GM18951 (cell line): ENCODE results near the gene ANKRD44.

ENCODE experiments used
- POLR2A ChIP-seq: IDR thresholded peaks from 4 replicates; pipeline ENCODE4 v1.6.1; 2011; ENCODE audit warnings: mild to moderate bottlenecking; ENCODE audit not compliant: insufficient read length, insufficient read depth; ENCODE audit errors: extremely low read depth
- in situ Hi-C: fragments of 300-500 bp; cut with MboI; formaldehyde crosslinking; loops from one replicate; pipeline ENCODE4 v1.12.0; 2022; ENCODE audit warnings: low sequenced_read_pairs, mixed read lengths, inconsistent platforms; ENCODE audit not compliant: unreplicated experiment

The ANKRD44 gene

DNA sequence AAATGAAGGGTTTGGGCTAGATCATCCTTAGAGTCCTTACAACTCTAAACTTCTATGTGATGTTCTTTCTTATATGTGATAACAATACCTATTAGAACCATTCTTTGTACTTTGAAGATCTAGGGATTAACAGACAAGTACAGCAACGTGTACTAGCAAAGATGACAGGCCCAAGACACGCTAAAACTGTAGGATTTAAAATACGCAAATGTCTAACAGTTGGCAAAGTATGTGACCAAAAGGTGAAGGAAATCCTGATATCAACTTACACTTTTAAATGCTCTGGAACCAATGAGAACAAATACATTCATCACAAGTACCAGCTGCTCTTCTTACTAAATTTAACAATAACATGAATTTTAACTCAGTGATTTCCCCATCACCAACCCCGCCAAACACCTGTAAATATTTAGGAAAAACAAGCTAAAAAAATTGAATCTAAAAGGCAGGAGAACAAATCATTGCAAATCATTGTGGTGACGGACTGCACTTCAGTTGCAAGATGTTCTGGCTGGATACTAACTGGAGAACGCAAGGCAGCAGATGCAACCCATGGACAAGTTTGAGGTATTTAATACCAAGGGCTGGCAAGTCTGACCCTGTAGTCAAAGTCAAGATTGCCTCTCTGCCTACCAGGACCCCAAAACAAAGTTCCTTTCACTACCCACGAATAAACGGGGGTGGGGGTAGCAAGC is 1.4 kb downstream of the ANKRD44 start:
- in situ Hi-C loops: loop anchor here (5.0 to 25.0 kb wide), 2 partner anchors 112 to 197 kb away; no protein-coding TSS in a partner anchor
- no peak for TF ChIP-seq POLR2A

DNA sequence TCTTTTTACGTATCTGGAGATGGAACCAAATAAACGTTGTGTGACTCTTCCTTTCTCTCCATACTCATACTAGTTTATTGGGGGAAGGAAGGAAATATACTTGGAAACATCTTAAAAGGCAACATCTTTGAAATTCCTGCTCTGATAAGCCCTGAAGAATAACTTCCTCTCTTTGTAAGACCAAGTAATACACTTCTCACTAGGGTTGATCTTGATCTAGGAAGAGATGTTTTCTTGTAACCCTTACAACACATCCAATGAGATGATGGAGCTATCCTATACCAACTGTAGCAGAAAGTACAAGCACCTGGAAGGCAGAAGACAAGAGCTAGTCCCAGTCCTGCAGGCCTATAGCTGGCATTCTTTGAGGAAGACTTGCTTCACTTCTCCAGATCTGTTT is 2.0 kb downstream of the ANKRD44 start:
- in situ Hi-C loops: loop anchor here (5.0 to 25.0 kb wide), 2 partner anchors 111 to 196 kb away; no protein-coding TSS in a partner anchor
- no peak for TF ChIP-seq POLR2A

DNA sequence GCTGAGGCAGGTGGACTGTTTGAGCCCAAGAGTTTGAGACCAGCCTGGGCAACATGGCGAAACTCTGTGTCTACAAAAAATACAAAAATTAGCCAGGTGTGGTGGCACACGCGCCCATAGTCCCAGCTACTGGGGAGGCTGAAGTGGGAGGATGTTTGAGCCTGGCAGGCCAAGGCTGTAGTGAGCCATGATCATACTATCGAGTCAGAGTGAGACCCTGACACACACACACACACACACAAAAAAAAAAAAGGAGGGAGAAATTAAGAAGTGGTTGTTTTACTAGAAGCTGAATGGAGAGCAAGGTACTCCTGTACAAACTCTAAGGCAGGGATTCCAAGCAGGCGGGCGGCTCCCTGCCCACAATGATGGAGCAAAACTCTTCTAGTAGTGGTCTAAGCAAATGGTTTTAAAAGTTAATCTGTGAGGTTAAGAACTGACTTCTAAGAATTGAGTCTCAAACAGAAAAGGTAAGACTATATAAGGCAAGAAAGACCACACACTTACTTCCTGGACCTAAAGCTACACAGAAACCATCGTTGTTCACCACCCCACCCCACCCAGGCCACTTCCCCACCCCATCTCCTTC is 2.6 kb downstream of the ANKRD44 start:
- in situ Hi-C loops: loop anchor here (5.0 to 25.0 kb wide), 2 partner anchors 111 to 196 kb away; no protein-coding TSS in a partner anchor
- TF ChIP-seq POLR2A: peak; percentile 29

DNA sequence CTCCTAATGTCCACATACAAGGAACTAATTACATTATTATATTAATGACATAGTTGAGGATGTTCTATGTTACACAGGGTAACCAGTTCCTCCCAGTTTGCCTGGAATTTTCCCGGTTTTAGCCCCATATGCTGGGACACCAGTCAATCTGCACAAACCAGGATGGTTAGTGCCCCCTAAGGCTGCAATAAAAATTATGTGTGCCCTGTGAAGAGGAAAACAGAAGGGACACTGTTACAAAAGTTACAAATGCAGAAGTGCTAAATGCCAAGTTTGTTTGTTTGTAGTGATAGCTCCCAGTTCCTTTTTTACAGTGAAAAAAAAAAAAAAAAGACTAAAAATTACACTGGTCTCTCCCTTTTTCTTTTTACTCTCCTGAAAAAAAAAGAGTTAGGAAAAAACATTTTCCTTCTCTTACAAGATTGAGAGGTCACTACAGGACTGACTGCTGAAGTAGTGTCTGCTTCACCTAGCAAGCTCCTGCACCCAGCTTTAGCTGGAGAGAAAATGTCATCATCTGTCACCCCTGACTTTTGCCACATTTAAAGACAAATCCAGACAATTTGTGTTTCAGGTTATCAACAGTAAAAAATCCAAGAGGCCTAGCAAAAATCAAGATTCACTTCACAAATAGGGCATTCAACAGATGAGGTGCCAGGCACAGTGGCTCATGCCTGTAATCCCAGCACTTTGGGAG is 3.2 kb downstream of the ANKRD44 start:
- in situ Hi-C loops: loop anchor here (5.0 to 25.0 kb wide), 2 partner anchors 110 to 195 kb away; no protein-coding TSS in a partner anchor
- TF ChIP-seq POLR2A: no peak

DNA sequence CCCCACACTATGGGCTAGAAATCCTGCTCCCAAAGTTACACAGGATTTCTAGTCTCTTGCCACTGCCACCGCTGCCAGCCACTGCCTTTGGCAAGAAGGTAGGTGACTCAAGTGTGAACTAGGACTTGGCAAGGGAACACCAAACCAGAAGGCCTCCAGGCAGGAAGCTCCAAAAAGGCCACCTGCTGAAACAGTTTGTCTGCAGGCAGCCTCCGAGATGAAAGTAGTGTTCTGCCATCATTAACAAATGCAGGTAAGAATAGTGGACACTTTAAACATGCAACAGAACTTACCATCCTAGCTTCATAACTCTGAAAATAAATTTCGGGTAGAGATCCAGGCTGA is 3.9 kb downstream of the ANKRD44 start:
- in situ Hi-C loops: loop anchor here (5.0 to 25.0 kb wide), 2 partner anchors 109 to 194 kb away; no protein-coding TSS in a partner anchor

DNA sequence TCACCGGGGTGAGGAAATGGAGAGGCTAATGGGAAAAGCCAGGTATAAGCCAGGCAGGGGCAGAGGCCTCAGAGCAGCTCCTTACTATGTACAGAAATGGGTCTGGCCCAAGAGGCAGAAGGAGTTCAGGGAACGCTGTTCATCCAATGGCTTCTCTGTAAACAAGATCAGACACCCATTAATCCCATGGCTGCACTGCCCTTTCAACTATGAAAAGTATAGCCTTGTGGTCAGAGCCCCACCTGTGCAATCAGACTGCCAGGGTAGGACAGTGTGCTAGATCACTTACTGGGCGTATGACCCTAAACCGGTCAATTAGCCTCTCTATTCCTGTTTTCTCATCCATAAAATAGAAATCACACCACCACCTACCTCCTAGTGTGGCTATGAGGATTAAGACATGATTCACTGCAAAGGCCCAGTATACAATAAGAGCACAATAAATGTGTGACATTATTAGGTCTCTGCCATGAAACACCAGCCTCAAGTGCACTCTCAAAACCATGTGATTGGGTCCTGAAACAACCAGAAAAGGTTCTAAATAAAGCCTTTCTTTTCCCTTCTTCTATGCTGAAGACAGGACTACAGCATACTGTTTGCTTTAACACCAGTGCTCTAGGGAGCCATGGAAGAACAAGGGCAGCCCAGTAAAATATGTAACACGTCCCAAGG is 4.4 kb downstream of the ANKRD44 start:
- in situ Hi-C loops: loop anchor here (5.0 to 25.0 kb wide), 2 partner anchors 109 to 194 kb away; no protein-coding TSS in a partner anchor
- no peak for TF ChIP-seq POLR2A

More for the DNA sequence above, 3.9 kb downstream of the ANKRD44 start:
- TF ChIP-seq POLR2A: no peak

DNA sequence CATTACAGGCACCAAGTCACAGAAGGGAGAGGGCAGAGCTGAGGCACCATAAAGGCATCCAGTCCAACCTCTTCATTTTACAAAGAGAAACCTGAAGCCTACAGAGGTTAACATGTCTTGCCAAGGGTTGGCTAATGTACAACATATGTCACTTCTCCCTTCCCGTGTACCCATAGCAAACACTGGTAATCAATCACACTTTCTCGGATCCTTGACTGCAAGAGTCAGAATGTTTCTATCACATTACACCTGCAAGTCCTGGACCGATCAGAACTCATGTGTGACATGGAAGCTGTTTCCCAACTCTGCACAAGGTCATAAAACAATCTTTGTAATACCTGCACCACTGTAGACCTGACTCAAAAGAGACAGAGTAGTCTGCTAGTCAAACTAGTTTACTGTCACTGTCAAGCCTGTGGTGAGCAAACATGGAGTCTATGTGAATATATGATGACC is 6.0 kb downstream of the ANKRD44 start:
- in situ Hi-C loops: loop anchor here (5.0 to 25.0 kb wide), 2 partner anchors 107 to 192 kb away; no protein-coding TSS in a partner anchor
- no peak for TF ChIP-seq POLR2A

DNA sequence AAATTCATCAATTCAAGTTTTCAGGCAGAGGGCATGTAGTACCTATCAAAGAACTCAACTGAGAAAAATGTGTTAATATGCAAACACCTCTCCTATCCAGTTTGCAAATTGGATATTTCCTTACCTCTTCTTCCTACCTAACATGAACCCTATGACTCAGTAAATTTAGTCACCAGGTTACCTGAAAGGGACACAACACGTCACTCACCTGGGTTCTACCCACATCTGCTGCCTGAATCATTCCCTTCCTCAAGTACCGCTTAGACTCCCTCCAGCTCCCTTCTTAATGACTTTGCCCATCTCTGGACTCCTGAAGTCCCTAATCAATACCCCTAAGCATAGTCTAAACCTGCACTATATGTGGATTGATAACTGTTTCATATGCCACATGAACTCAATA is 10.4 kb downstream of the ANKRD44 start:
- TF ChIP-seq POLR2A: no peak
- in situ Hi-C loops: loop anchor here (25.0 kb wide), 1 partner anchor 188 kb away; no protein-coding TSS in a partner anchor

DNA sequence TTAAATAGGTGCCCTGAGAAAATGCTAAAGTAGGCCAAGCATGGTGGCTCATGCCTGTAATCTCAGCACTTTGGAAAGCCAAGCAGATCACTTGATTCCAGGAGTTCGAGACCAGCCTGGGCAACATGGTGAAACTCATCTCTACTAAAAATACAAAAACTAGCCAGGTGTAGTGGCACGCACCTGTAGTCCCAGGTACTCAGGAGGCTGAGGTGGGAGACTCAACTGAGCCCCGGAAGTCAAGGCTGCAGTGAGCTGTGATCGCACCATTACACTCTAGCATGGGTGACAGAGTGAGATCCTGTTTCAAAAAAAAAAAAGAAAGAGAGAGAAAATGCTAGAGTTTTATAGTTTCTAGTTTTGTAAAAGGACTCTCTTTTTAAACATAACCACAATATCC is 12.0 kb downstream of the ANKRD44 start:
- TF ChIP-seq POLR2A: no peak
- in situ Hi-C loops: no loop called here

DNA sequence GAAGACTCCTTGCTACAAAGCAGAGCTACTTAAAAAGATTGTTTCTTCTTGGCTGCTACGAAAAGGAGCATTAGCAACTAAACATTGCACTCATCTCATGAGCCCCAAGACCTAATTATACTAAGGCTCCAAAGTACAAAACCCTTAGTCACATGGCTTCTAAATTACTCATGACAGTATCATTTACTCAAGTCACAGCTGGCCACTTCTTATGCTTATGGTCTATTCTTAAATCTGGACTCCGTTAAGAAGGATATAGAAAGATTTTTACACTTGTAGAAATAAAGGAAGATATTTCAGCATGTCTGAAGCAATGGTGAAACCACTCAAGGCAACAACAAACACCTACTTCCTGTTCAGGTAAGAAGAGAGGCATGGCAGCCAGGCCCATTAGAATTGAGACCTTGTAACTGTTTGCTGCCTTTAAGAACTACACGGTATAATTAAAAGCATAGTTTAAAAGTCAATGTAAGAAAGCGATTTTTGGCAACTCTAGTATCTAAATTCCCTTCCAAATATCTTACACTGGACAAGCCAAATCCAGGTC is 12.7 kb downstream of the ANKRD44 start:
- no peak for TF ChIP-seq POLR2A
- in situ Hi-C loops: no loop called here

DNA sequence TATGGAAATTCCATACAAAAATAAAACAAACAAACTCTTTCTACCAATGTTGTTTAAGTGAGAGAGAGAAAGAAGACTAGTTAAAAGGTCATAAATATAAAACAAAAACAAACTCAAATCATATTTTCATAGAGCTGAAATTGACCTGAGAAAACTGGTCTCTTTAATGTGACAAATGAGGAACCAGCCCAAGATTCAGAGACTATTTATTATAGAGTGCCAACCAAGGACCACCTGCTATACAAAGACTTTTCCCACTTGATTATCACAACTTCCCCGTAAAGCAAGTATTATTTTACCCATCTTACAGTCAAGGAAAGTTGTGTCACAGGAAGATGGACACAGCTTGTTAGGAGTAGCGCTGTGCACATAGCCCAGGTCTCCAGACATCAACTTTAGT is 13.3 kb downstream of the ANKRD44 start:
- TF ChIP-seq POLR2A: no peak
- in situ Hi-C loops: no loop called here

DNA sequence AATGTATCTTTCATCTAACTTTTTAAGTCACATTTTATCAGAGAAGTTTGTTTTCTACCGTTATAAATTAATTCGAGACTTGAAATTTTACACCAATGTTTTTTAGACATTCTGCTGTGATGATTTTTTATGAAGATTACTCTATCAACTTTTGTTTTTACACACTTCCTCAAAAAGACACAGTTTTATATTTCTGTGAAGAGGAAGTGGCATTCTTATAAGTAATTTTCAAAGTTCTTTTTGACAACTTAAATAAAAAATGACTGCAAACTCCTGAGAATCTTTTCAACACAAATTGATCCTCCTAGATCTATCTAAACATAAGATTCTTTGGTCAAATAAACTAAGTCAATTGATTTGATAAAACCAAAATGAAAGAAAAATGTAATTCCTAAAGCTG is 13.7 kb downstream of the ANKRD44 start:
- in situ Hi-C loops: no loop called here
- TF ChIP-seq POLR2A: no peak
